Lower leg skin (tissue), 3 donors: Measurements from ENCODE around the gene PREB.

ENCODE experiments used
- POLR2A ChIP-seq, 2 donors: fragments of 450-650 bp; IDR thresholded peaks; one replicate each; pipeline ENCODE4 v1.6.1; 2016 to 2017; ENCODE audit warnings: antibody characterized with exemption in 2 of 2, mild to moderate bottlenecking in 1 of 2, moderate library complexity in 1 of 2
- TF ChIP-seq, protein P1 (sequence below), 3 donors: fragments of 450-650 bp; IDR thresholded peaks; one replicate each; pipeline ENCODE4 v1.5.1; 2016; ENCODE audit warnings: antibody characterized with exemption in 3 of 3, mild to moderate bottlenecking in 3 of 3, moderate library complexity in 2 of 3

DNA sequence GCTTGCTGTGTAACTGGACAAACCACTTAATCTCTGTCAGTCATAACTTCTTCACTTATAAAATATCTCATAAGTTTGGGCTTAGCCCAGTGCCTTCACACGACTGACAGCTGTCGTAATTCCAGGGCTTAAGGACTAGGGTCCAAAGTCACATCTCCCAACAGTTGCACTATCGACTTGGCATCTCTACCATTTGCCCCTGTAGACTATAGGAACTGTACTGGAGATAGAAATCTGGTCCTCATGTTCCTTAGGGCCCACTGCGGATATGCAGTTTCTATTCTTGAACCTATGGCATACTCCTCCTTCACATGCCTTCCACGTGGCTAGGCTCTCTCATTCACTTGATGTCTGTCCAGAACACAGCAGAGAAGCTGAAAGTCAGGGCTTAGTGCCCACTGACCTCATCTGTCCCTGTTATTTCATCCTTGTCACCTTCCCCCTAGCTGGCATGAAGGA, 8.2 kb downstream of the PREB start:
- TF ChIP-seq, protein P1, sequence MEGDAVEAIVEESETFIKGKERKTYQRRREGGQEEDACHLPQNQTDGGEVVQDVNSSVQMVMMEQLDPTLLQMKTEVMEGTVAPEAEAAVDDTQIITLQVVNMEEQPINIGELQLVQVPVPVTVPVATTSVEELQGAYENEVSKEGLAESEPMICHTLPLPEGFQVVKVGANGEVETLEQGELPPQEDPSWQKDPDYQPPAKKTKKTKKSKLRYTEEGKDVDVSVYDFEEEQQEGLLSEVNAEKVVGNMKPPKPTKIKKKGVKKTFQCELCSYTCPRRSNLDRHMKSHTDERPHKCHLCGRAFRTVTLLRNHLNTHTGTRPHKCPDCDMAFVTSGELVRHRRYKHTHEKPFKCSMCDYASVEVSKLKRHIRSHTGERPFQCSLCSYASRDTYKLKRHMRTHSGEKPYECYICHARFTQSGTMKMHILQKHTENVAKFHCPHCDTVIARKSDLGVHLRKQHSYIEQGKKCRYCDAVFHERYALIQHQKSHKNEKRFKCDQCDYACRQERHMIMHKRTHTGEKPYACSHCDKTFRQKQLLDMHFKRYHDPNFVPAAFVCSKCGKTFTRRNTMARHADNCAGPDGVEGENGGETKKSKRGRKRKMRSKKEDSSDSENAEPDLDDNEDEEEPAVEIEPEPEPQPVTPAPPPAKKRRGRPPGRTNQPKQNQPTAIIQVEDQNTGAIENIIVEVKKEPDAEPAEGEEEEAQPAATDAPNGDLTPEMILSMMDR (IDR thresholded peaks at IDR 0.05) = no peak
- no peak for TF ChIP-seq POLR2A (IDR thresholded peaks at IDR 0.05)
